IgD-negative memory B cell (primary cell): ENCODE results near the gene PDZRN4. TPM values are rescaled to one million over a fixed set of nuclear protein-coding genes. Genes with fewer than 3 reads are reported as not detected.
"Not testable (repeated sequence)": the region's sequence is repeated elsewhere in the genome, so short reads cannot be mapped to it uniquely, and the experiment has no call there.

Experiments used
- H3K27ac Mint-ChIP-seq, 3 donors: one replicate each; pipeline ENCODE4 v1.8.0; 2020 to 2022; ENCODE audit warnings: mild to moderate bottlenecking in 3 of 3, mixed read lengths in 3 of 3, moderate library complexity in 1 of 3
- H3K27me3 Mint-ChIP-seq: one replicate; pipeline ENCODE4 v1.8.0; 2021; ENCODE audit warnings: mixed read lengths
- H3K36me3 Mint-ChIP-seq: one replicate; pipeline ENCODE4 v1.8.0; 2020; ENCODE audit warnings: mild to moderate bottlenecking, mixed read lengths
- H3K4me1 Mint-ChIP-seq, 3 donors: one replicate each; pipeline ENCODE4 v1.8.0; 2020 to 2022; ENCODE audit warnings: mixed read lengths in 3 of 3, mild to moderate bottlenecking in 1 of 3
- H3K4me3 Mint-ChIP-seq, 4 donors: one replicate each; pipeline ENCODE4 v1.8.0; 2020 to 2022; ENCODE audit warnings: mild to moderate bottlenecking in 4 of 4, mixed read lengths in 4 of 4, moderate library complexity in 3 of 4
- H3K9me3 Mint-ChIP-seq, 3 donors: one replicate each; pipeline ENCODE4 v1.8.0; 2020 to 2021; ENCODE audit warnings: mixed read lengths in 3 of 3, mild to moderate bottlenecking in 1 of 3
- polyA plus RNA-seq: library from polyadenylated mRNA; unstranded; fragments of 300-500 nt; fragmentation: Illumina TruSeq; gene quantifications from one replicate; pipeline ENCODE4 v1.2.3, GENCODE V29; 2021

The PDZRN4 gene
- polyA plus RNA-seq, 1 donor from 2014 or later: not detected

DNA sequence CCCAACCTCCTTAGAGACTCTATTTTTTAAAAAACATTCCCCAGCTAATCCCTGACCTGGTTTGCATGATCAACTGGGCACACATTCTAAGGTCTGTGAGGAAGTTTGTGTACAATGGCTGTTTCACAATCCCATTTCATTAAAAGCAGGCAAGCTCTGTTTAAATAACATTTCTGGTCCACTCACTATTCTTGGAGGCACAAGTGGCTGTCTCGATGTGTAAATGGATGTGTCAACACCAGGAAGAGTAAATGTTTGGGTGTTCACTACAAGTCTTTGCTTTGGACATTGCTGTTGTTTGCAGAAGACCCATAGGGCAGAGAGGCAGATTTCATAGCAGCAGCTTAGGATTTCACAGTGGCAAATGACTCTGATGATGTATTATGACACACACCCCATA lies 98.3 kb downstream of the PDZRN4 start:
- Mint-ChIP-seq H3K27ac (no peak overlapping the region), H3K9me3 (peaks cover 0 to 3% (median 0%) of the 10 kb centered on the region in 3 donors), H3K4me1 (peaks cover 0 to 7% (median 0%) of the 10 kb centered on the region in 3 donors), H3K4me3 (no peak overlapping the region), H3K36me3 (no peaks in the 10 kb centered on the region), H3K27me3 (peaks cover 1% of the 10 kb centered on the region)

DNA sequence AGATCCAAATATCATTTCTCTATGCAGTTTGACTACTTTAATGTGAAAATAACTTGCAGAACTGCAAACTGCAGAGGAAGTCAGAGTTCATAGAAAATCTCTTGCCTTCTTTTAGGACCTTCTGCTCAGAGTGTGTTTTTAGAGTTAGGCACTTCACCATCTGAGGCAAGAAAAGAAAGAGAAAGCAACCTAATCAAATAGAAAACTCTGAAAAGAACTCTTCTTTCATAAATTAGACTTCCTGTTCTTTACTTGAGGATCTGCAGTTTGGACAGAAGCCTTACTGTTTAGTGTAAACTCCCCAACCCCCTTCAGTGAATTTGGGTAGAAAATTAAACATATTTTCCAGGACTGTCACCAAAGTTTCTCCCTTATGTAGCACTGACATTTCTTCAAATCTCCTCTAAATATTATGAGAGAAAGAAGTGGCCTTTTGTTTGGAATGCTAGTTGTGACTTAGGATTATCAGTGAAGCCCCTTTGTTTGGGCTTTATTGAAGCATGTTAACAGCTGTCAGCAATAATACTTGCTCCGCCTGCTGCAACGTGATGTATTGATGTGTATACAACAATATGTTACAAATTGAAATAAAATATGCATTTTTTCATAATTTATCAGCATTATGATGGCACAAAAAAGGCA lies 99.5 kb downstream of the PDZRN4 start:
- no peak overlapping the region for H3K4me3 Mint-ChIP-seq
- H3K27ac Mint-ChIP-seq: no peak overlapping the region
- H3K27me3 Mint-ChIP-seq: peaks cover 5% of the 10 kb centered on the region
- peaks cover 1% of the 10 kb centered on the region for H3K36me3 Mint-ChIP-seq
- H3K4me1 Mint-ChIP-seq: peaks cover 0 to 7% (median 0%) of the 10 kb centered on the region in 3 donors
- H3K9me3 Mint-ChIP-seq: peaks cover 0 to 3% (median 0%) of the 10 kb centered on the region in 3 donors

DNA sequence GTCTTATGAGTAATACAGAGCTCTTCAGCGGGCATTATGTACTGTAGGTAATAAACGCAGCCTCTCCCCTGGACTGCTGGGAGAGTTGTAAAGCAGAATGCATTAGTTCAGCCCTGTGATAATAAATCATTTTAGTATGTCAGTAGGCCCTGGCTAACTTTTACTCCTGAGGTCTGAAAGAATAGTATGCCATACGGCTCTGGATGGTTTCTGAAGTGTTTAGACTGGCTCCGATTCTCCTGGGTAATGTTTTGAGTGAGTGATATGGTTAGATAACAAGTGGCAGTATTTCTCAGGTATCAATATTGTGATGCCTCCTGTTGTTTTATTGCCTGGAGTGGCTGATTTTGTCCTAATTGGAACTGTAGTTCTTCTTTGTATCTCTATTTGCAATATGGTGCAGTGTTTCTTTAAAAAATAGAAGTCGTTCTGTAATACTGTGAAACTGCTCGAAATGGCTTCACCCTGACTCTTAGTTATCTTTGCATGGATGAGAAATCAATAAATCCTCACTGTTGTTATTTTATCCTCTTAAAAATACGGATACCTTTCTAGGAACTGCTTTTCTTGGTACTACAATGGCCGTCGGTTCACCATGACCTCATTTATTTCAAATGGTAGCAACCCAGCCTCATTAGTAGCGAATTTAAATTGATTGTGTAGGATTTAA lies 100.2 kb downstream of the PDZRN4 start:
- peaks cover 0 to 7% (median 0%) of the 10 kb centered on the region in 3 donors for H3K4me1 Mint-ChIP-seq
- H3K27me3 Mint-ChIP-seq: peaks cover 5% of the 10 kb centered on the region
- no peak overlapping the region for H3K4me3 Mint-ChIP-seq
- peaks cover 0 to 3% (median 0%) of the 10 kb centered on the region in 3 donors for H3K9me3 Mint-ChIP-seq
- no peak overlapping the region for H3K27ac Mint-ChIP-seq
- H3K36me3 Mint-ChIP-seq: peaks cover 1% of the 10 kb centered on the region

DNA sequence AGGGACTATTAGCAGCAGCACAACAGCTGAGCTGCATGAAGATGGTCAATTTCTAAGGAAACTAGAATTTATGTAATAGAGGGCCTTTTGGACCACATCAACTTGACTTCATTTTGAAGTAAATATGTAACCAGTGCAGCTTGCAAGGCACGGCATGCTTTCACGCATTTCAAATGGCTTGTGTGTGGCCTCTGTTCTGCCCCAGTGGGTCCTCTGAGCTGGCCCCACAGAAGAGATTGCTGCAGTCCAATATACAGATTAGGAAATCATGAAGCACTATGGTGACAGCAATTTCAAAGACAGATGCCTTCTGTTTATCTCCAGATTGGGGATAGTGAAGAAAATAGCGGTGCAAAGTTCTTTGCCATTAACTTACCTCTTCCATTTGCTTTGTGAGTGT lies 101.4 kb downstream of the PDZRN4 start:
- H3K36me3 Mint-ChIP-seq: peaks cover 1% of the 10 kb centered on the region
- peaks cover 5% of the 10 kb centered on the region for H3K27me3 Mint-ChIP-seq
- no peak overlapping the region for H3K27ac Mint-ChIP-seq
- peaks cover 0 to 3% (median 0%) of the 10 kb centered on the region in 3 donors for H3K9me3 Mint-ChIP-seq
- no peak overlapping the region for H3K4me3 Mint-ChIP-seq
- peaks cover 0 to 7% (median 0%) of the 10 kb centered on the region in 3 donors for H3K4me1 Mint-ChIP-seq

DNA sequence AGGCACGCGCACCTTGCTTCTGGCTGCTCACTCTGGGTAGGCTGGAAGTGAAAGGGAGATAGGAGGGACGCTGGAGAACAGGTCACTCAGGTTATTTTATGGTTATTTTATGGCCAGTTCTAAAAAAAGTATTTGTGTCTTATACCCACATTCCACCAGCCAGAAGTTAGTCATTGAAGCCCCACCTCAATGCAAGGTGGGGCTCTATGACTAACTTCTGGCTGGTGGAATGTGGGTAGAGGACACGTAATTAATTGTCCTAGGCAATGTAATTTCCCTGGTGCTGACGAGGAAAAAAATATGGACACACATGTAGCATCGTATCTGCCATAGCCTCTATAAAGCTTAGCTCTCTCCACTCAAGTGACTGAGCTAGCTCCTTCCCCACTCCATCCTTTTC lies 104.9 kb downstream of the PDZRN4 start:
- H3K9me3 Mint-ChIP-seq: no peaks in the 10 kb centered on the region
- no peak overlapping the region for H3K27ac Mint-ChIP-seq
- peaks cover 4% of the 10 kb centered on the region for H3K27me3 Mint-ChIP-seq
- peaks cover 1% of the 10 kb centered on the region for H3K36me3 Mint-ChIP-seq
- H3K4me3 Mint-ChIP-seq: no peak overlapping the region
- no peaks in the 10 kb centered on the region for H3K4me1 Mint-ChIP-seq

DNA sequence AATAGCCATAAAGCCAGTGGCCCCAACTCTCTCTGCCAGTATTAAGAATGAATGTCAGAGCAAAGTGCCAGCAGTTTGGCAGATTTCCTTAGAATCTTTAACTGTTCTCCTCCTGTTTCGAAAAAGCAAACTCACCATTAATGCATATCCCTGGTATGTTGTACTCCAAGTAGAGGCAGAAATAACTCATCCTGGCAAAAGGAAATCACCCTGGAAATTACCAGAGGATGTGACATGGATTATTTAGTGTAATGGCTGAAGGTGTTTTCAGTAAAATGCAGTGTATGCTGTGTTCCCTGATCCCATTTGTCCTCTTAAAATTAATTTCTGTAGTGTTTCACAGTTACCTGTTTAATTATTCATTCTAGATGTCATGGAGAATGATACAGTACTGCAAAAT lies 105.3 kb downstream of the PDZRN4 start:
- Mint-ChIP-seq H3K4me1 (no peaks in the 10 kb centered on the region), H3K36me3 (peaks cover 1% of the 10 kb centered on the region), H3K4me3 (no peak overlapping the region), H3K27me3 (peaks cover 4% of the 10 kb centered on the region), H3K9me3 (no peaks in the 10 kb centered on the region), H3K27ac (no peak overlapping the region)

DNA sequence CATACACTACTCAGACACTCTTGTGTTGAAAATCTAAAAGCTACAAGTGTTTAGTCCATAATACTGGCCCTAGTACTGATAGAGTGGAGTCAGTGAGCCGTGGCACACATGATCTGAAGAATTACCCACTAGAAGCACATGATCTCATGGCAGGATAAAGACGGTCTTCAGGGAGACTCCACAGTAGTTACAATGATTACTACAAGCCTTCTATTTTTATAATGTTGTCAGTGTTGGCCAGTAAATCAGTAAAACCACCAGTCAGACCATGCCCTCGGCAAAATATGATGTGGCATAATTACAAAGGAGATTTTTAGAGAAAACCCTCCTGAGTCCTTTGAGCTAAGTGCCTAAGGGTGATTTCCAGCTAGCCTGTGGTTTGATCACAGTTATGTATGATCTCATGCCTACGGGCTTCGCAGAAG lies 114.9 kb downstream of the PDZRN4 start:
- no peaks in the 10 kb centered on the region for H3K36me3 Mint-ChIP-seq
- peaks cover 2% of the 10 kb centered on the region for H3K27me3 Mint-ChIP-seq
- no peak overlapping the region for H3K4me3 Mint-ChIP-seq
- H3K4me1 Mint-ChIP-seq: no peaks in the 10 kb centered on the region
- H3K9me3 Mint-ChIP-seq: peaks cover 0 to 2% (median 0%) of the 10 kb centered on the region in 3 donors
- H3K27ac Mint-ChIP-seq: no peak overlapping the region

DNA sequence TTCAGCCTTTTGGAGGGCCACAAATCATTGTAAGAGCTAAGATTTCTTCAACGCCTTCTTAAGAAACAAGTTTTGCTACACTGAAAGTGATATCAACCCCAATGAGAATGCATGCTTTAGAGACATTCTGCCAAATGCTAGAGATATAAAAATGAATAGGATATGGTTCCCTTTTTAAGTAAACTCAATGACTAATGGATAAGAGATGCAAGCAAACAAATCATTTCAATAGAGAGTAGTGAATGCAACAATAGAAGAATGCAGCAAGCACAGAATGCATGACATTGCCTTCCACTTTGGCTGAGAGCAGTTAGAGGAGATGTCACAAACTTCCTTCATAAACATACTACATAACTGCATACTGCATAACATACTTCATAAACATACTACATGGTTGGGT lies 116.4 kb downstream of the PDZRN4 start:
- no peak overlapping the region for H3K4me3 Mint-ChIP-seq
- no peak overlapping the region for H3K27ac Mint-ChIP-seq

DNA sequence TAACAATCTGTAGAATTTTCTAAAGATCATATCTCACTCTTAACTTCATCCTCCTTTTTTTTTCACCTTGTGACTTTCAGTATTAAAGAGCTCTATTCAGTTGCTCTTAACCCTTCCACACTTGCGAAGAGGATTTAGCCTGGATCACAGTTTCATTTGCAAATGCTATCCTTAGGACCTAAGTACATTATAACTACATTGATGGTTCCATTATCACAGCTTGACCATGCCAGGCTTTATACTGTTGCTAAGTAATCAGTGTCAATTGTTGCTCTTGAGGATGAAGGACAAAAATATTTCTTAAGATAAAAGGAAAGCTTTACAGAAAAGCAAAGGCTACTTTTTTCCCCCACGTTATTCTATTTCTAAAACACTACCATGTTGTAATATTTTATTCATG lies 122.2 kb downstream of the PDZRN4 start:
- Mint-ChIP-seq H3K4me3 (no peak overlapping the region), H3K27me3 (peaks cover 2% of the 10 kb centered on the region), H3K9me3 (peaks cover 0 to 3% (median 2%) of the 10 kb centered on the region in 3 donors), H3K27ac (no peak overlapping the region), H3K36me3 (no peaks in the 10 kb centered on the region), H3K4me1 (no peaks in the 10 kb centered on the region)

More for the DNA sequence above, 116.4 kb downstream of the PDZRN4 start:
- peaks cover 2% of the 10 kb centered on the region for H3K27me3 Mint-ChIP-seq
- no peaks in the 10 kb centered on the region for H3K36me3 Mint-ChIP-seq
- peaks cover 0 to 2% (median 1%) of the 10 kb centered on the region in 3 donors for H3K9me3 Mint-ChIP-seq
- H3K4me1 Mint-ChIP-seq: no peaks in the 10 kb centered on the region

DNA sequence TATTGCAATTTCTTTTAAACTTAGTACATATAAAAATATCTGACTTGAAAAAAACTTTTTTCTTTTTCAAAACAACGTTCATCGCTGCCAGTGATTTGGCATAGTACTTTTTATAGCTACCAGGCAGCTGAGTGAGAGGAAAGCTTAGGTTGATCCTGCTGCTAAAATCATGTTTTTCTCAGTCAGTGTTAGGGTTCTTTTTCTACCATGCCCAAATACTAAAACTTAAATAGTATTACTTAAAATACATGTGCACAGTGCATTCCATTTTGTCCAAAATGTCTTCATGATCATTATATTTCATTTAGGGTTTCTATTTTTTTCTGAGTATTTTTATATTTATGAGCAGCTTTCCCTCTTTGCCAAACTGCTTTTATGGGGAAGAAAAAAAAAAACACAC lies 123.8 kb downstream of the PDZRN4 start:
- no peak overlapping the region for H3K27ac Mint-ChIP-seq
- peaks cover 0 to 3% (median 0%) of the 10 kb centered on the region in 3 donors for H3K9me3 Mint-ChIP-seq
- no peaks in the 10 kb centered on the region for H3K27me3 Mint-ChIP-seq
- no peaks in the 10 kb centered on the region for H3K4me1 Mint-ChIP-seq
- no peak overlapping the region for H3K4me3 Mint-ChIP-seq
- H3K36me3 Mint-ChIP-seq: no peaks in the 10 kb centered on the region

DNA sequence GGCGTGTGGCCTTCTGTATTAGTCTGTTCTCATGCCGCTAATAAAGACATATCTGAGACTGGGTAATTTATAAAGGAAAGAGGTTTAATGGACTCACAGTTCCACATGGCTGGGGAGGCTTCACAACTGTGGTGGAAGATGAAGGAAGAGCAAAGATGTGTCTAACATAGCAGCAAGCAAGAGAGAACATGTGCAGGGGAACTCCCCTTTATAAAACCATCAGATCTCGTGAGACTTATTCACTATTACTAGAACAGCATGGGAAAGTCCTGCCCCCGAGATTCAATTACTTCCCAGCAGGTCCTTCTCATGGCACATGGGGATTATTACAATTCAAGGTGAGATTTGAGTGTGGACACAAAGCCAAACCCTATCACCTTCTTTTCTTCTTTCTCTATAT lies 124.3 kb downstream of the PDZRN4 start:
- not testable (repeated sequence) for H3K27ac Mint-ChIP-seq, H3K27me3 Mint-ChIP-seq, H3K9me3 Mint-ChIP-seq, H3K36me3 Mint-ChIP-seq, H3K4me3 Mint-ChIP-seq, H3K4me1 Mint-ChIP-seq

DNA sequence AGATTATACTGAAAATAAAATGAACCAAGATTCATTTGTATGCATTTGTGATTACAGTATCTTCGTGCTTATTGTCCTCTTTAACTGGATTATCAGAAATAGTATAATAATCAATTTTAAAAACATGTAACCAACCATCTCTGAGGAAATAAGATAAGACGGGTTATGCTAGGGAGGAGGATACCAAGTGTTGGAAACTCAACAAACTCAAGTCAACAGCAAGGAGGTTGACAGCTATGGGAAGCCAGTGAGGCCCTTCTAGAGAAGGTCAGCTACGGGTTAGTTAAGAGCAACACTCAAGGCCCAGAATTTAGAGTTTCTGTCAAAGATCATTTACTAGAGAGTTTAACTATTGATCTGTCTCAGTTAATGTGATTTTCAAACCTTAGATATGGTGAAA lies 137.2 kb downstream of the PDZRN4 start:
- Mint-ChIP-seq H3K36me3 (no peaks in the 10 kb centered on the region), H3K4me3 (no peak overlapping the region), H3K4me1 (no peaks in the 10 kb centered on the region), H3K27me3 (no peaks in the 10 kb centered on the region), H3K9me3 (no peaks in the 10 kb centered on the region), H3K27ac (no peak overlapping the region)

DNA sequence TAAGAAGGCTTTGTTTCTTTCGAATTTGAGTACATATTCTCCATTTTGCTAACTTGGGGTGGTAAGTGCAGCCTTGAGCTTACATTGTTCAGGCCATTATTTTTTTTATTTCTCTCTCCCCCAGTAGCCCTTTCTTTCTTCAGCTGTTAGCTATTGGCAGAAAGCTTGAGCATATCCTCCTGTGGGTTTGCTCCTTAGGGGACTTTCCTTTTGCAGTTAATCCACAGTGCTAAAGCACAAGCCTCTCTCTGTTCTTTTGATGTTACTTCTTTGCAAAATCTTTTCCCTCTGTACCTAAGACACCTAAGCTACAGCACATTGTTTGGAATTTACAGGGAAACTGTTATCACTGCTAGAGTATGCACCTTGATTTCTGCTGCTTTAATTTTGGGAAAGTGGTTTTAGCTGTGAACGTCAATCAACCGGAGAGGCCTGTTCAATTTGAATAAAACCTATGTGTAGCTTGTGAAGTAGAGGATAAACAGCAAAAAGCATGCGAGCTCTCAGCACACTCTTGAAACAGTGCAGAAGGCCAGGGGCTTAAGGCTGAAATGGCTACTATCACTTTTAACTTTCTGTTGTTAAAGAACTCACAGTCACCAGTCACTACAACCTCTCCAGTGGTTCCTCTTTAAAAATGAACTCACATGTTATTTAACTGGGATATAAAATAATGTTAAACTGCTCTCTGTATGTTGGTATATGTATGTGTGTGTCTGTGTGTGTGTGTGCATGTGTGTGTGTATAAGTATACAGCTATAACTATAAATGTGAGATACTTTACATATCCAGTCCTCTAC lies 139.2 kb downstream of the PDZRN4 start:
- Mint-ChIP-seq H3K4me3 (no peak overlapping the region), H3K9me3 (peaks cover 0 to 2% (median 0%) of the 10 kb centered on the region in 3 donors), H3K36me3 (no peaks in the 10 kb centered on the region), H3K27ac (no peak overlapping the region), H3K27me3 (no peaks in the 10 kb centered on the region), H3K4me1 (no peaks in the 10 kb centered on the region)

DNA sequence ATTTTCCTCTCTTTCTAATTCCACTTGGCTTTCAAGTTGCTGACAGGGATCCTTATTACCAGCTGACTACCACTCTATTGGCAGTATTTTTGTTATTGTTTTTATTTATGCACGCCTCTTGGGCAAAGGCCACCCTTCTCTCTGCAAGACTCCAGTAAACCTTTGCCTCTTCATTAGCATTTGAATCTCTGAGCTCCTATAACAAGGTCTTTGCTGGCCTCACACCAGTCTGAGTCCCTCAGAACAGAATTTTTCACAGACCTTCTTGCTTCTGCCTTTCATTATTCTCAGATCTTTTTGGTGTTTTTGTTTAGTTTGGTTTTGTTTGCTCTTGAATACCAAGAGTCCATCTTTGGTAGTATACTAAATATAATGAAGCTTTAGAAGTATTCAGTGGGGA lies 145.9 kb downstream of the PDZRN4 start:
- H3K27ac Mint-ChIP-seq: no peak overlapping the region
- no peaks in the 10 kb centered on the region for H3K4me1 Mint-ChIP-seq
- H3K27me3 Mint-ChIP-seq: peaks cover 3% of the 10 kb centered on the region
- no peaks in the 10 kb centered on the region for H3K36me3 Mint-ChIP-seq
- no peak overlapping the region for H3K4me3 Mint-ChIP-seq
- H3K9me3 Mint-ChIP-seq: peaks cover 0 to 2% (median 0%) of the 10 kb centered on the region in 3 donors

DNA sequence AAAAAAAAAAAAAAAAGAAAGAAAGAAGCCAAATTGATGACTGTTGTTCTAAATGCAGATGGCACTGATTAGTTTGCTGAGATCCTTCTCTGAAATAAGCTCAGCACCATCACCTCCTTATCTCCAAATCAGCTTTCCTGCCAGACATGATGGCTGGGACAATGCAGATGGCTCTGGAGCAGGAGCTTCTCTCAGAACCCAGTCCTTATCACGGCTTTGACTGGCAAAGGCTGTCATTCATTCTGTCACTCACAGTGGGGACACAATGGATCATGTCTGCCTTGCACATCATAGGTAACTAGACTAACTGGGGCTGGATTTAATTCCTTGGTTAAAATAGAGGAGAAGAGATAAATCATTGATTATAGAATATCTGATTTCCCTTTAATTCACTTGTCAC lies 146.3 kb downstream of the PDZRN4 start:
- no peaks in the 10 kb centered on the region for H3K4me1 Mint-ChIP-seq
- H3K4me3 Mint-ChIP-seq: no peak overlapping the region
- H3K27me3 Mint-ChIP-seq: peaks cover 3% of the 10 kb centered on the region
- H3K36me3 Mint-ChIP-seq: no peaks in the 10 kb centered on the region
- peaks cover 0 to 2% (median 0%) of the 10 kb centered on the region in 3 donors for H3K9me3 Mint-ChIP-seq
- H3K27ac Mint-ChIP-seq: no peak overlapping the region
